Neural progenitor cell (in vitro differentiated cells): ENCODE data around the gene PPP2R5D. TPM values are rescaled to one million over a fixed set of nuclear protein-coding genes. Genes with fewer than 3 reads are reported as not detected.
A peak's percentile ranks its signal among the peaks of the same experiment; 100 is the strongest.

Experiments used
- DNase-seq: peaks from one replicate; pipeline ENCODE4 v3.0.0-alpha.2; 2016; ENCODE audit warnings: low spot score
- H2AFZ ChIP-seq: fragments of 200-600 bp; sonication (generic); replicated peaks from 2 replicates; pipeline ENCODE4 v1.6.1; 2016; ENCODE audit warnings: antibody characterized with exemption
- H3F3A ChIP-seq: fragments of 200-600 bp; sonication (generic); 2 replicates; pipeline ENCODE4 v1.6.1; 2016; ENCODE audit warnings: antibody characterized with exemption, low read depth
- H3K27ac ChIP-seq: fragments of 200-600 bp; sonication (generic); 2 replicates; pipeline ENCODE4 v1.5.1; 2016; ENCODE audit warnings: mild to moderate bottlenecking
- H3K27me3 ChIP-seq: fragments of 200-600 bp; sonication (generic); 2 replicates; pipeline ENCODE4 v1.6.1; 2016; ENCODE audit warnings: mild to moderate bottlenecking, moderate library complexity
- H3K36me3 ChIP-seq: fragments of 200-600 bp; sonication (generic); 2 replicates; pipeline ENCODE4 v1.5.1; 2016
- H3K4me1 ChIP-seq: fragments of 200-600 bp; sonication (generic); 2 replicates; pipeline ENCODE4 v1.6.1; 2016; ENCODE audit warnings: mixed run types
- H3K4me2 ChIP-seq: fragments of 200-600 bp; sonication (generic); 2 replicates; pipeline ENCODE4 v1.6.1; 2016
- H3K4me3 ChIP-seq: fragments of 200-600 bp; sonication (generic); 2 replicates; pipeline ENCODE4 v1.5.1; 2016
- H3K79me2 ChIP-seq: fragments of 200-600 bp; sonication (generic); 2 replicates; pipeline ENCODE4 v1.6.1; 2016; ENCODE audit warnings: low read depth
- H3K9ac ChIP-seq: fragments of 200-600 bp; sonication (generic); 2 replicates; pipeline ENCODE4 v1.6.1; 2016
- H3K9me3 ChIP-seq: fragments of 200-600 bp; sonication (generic); 2 replicates; pipeline ENCODE4 v1.5.1; 2016; ENCODE audit warnings: low read depth
- H4K20me1 ChIP-seq: fragments of 200-600 bp; sonication (generic); 2 replicates; pipeline ENCODE4 v1.6.1; 2016; ENCODE audit warnings: low read depth
- H3K27ac Mint-ChIP-seq: 3 replicates; pipeline ENCODE4 v1.8.0; 2021; ENCODE audit warnings: mixed read lengths
- H3K27me3 Mint-ChIP-seq: 2 replicates; pipeline ENCODE4 v1.8.0; 2022; ENCODE audit warnings: low read depth, mild to moderate bottlenecking, inconsistent platforms, moderate library complexity, mixed read lengths; ENCODE audit not compliant: insufficient read depth
- H3K36me3 Mint-ChIP-seq: 3 replicates; pipeline ENCODE4 v1.8.0; 2021; ENCODE audit warnings: mixed read lengths
- H3K4me1 Mint-ChIP-seq: 3 replicates; pipeline ENCODE4 v1.8.0; 2021; ENCODE audit warnings: mixed read lengths
- H3K4me3 Mint-ChIP-seq: 3 replicates; pipeline ENCODE4 v1.8.0; 2021; ENCODE audit warnings: mild to moderate bottlenecking, moderate library complexity, mixed read lengths
- H3K9me3 Mint-ChIP-seq: 3 replicates; pipeline ENCODE4 v1.8.0; 2020; ENCODE audit warnings: mixed read lengths
- EZH2 ChIP-seq: fragments of 200-600 bp; sonication (generic); IDR thresholded peaks from 2 replicates; pipeline ENCODE4 v1.6.1; 2017; ENCODE audit warnings: antibody characterized with exemption, mild to moderate bottlenecking, moderate library complexity
- EZH2phosphoT487 ChIP-seq: fragments of 200-600 bp; sonication (generic); IDR thresholded peaks from 2 replicates; pipeline ENCODE4 v1.6.1; 2017; ENCODE audit warnings: antibody characterized with exemption
- total RNA-seq: library from RNA; depleted of rRNA; stranded (reverse); fragments of >200 nt; gene quantifications from 2 replicates; pipeline ENCODE4 v1.2.3, GENCODE V29; 2015; ENCODE audit warnings: low replicate concordance
- TF ChIP-seq, protein P1 (sequence below): fragments of 200-600 bp; sonication (generic); IDR thresholded peaks from 2 replicates; pipeline ENCODE4 v1.5.1; 2017; ENCODE audit warnings: antibody characterized with exemption, mild to moderate bottlenecking

PPP2R5D gene
- total RNA-seq, 1 donor from 2014 or later, result 75.0 TPM

- Histone ChIP-seq H3K4me3 (no peak overlapping the region), H3K79me2 (peaks cover 56% of the 10 kb centered on the region), H3F3A (peaks cover 35% of the 10 kb centered on the region), H3K27me3 (no peaks in the 10 kb centered on the region), H3K9ac (no peak overlapping the region), H4K20me1 (peaks cover 16% of the 10 kb centered on the region), H2AFZ (no peak overlapping the region), H3K27ac (no peak overlapping the region), H3K36me3 (no peaks in the 10 kb centered on the region), H3K4me1 (peaks cover 22% of the 10 kb centered on the region), H3K4me2 (no peak overlapping the region), H3K9me3 (no peaks in the 10 kb centered on the region)
- H3K9me3 Mint-ChIP-seq, result no peaks in the 10 kb centered on the region
- peaks cover 32% of the 10 kb centered on the region for H3K4me1 Mint-ChIP-seq
- H3K4me3 Mint-ChIP-seq, result no peak overlapping the region
- peaks cover 13% of the 10 kb centered on the region for H3K36me3 Mint-ChIP-seq
- TF ChIP-seq, protein P1, sequence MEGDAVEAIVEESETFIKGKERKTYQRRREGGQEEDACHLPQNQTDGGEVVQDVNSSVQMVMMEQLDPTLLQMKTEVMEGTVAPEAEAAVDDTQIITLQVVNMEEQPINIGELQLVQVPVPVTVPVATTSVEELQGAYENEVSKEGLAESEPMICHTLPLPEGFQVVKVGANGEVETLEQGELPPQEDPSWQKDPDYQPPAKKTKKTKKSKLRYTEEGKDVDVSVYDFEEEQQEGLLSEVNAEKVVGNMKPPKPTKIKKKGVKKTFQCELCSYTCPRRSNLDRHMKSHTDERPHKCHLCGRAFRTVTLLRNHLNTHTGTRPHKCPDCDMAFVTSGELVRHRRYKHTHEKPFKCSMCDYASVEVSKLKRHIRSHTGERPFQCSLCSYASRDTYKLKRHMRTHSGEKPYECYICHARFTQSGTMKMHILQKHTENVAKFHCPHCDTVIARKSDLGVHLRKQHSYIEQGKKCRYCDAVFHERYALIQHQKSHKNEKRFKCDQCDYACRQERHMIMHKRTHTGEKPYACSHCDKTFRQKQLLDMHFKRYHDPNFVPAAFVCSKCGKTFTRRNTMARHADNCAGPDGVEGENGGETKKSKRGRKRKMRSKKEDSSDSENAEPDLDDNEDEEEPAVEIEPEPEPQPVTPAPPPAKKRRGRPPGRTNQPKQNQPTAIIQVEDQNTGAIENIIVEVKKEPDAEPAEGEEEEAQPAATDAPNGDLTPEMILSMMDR, result no peak
- TF ChIP-seq EZH2phosphoT487 (no peak), EZH2 (no peak)
- no peak for DNase-seq
- peaks cover 10% of the 10 kb centered on the region for H3K27me3 Mint-ChIP-seq
- no peak overlapping the region for H3K27ac Mint-ChIP-seq
These were observed 32.6 kb downstream of the PPP2R5D start for GRCh38 chr6:43016943-43017334.

DNA sequence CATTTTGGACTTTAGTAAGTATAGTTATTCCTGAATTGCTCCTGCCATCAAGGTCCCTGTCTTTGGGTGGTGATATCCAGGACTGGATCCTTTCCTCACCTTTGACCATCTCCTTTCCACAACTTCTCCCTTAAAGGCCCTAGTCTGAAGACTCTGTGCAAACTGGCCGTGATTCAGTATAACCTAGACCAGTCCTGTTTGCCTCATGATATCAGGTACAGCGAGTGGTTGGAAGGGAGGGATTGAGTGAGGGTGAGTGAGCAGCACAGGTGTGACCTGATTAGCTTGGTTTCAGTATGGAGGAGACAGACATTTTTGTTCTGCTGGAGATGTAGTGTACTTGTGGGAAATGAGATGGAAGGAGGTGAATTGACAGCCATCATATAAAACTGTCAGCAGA, 34.8 kb downstream of the PPP2R5D start:
- Mint-ChIP-seq H3K27ac (no peak overlapping the region), H3K27me3 (peaks cover 7% of the 10 kb centered on the region), H3K36me3 (peaks cover 5% of the 10 kb centered on the region), H3K4me3 (no peak overlapping the region), H3K9me3 (no peaks in the 10 kb centered on the region), H3K4me1 (peaks cover 16% of the 10 kb centered on the region)
- Histone ChIP-seq H3K27ac (no peak overlapping the region), H3F3A (peaks cover 34% of the 10 kb centered on the region), H3K4me3 (no peak overlapping the region), H3K36me3 (no peaks in the 10 kb centered on the region), H3K4me1 (peaks cover 13% of the 10 kb centered on the region), H3K79me2 (peaks cover 62% of the 10 kb centered on the region), H3K27me3 (no peaks in the 10 kb centered on the region), H3K4me2 (no peak overlapping the region), H4K20me1 (peaks cover 11% of the 10 kb centered on the region), H2AFZ (no peak overlapping the region), H3K9me3 (no peaks in the 10 kb centered on the region), H3K9ac (no peak overlapping the region)
- DNase-seq, result no peak
- TF ChIP-seq, protein P1, result no peak
- TF ChIP-seq EZH2 (no peak), EZH2phosphoT487 (no peak)

DNA sequence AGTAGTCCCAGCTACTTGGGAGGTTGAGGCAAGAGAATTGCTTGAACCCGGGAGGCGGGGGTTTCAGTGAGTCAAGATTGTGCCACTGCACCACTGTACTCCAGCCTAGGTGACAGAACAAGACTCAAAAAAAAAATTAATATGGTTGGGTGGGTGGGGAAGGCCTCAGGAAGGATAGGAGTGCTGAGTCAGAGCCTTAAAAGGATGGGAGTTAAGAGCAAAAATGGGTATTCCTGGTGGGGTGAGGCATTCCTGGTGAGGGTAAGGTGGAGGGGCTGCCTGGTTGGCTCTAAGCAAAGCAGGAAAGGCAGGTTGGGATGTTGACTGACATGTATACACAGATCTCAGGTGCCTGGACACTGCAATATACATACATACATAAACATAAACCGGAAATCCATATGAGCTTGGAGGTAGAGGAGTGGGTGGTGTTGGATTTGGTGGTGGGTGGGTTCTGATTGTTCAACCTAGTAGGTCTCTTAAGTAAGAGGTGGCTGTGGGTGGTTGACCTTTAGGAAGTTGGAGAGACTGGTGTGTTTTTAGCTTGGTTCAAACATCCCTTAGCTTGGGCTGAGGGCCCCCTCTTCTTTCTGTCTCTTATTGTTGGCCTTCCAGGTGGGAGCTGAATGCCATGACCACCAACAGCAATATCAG, 35.8 kb downstream of the PPP2R5D start:
- H3K4me2 ChIP-seq, result peak overlapping the region; percentile 84
- H3F3A ChIP-seq, result peaks cover 31% of the 10 kb centered on the region
- no peaks in the 10 kb centered on the region for H3K27me3 ChIP-seq
- no peaks in the 10 kb centered on the region for H3K36me3 ChIP-seq
- H3K4me3 ChIP-seq, result no peak overlapping the region
- H3K79me2 ChIP-seq, result peaks cover 63% of the 10 kb centered on the region
- no peak overlapping the region for H2AFZ ChIP-seq
- Mint-ChIP-seq H3K27me3 (peaks cover 7% of the 10 kb centered on the region), H3K4me3 (peak overlapping the region; percentile 81), H3K9me3 (no peaks in the 10 kb centered on the region), H3K27ac (no peak overlapping the region), H3K4me1 (peaks cover 8% of the 10 kb centered on the region), H3K36me3 (peaks cover 8% of the 10 kb centered on the region)
- H3K9ac ChIP-seq, result no peak overlapping the region
- DNase-seq, result no peak
- no peak overlapping the region for H3K27ac ChIP-seq
- no peaks in the 10 kb centered on the region for H3K9me3 ChIP-seq
- peaks cover 11% of the 10 kb centered on the region for H3K4me1 ChIP-seq
- TF ChIP-seq, protein P1, result no peak
- TF ChIP-seq EZH2phosphoT487 (no peak), EZH2 (no peak)
- H4K20me1 ChIP-seq, result peaks cover 11% of the 10 kb centered on the region
